ENCODE data around the gene SPINK9. TPM values are rescaled to one million over a fixed set of nuclear protein-coding genes. Genes with fewer than 3 reads are reported as not detected.
A peak's percentile ranks its signal among the peaks of the same experiment; 100 is the strongest.

SPINK9 gene
- total and polyA plus RNA-seq, 4 experiments from 2014 or later: not detected

DNA sequence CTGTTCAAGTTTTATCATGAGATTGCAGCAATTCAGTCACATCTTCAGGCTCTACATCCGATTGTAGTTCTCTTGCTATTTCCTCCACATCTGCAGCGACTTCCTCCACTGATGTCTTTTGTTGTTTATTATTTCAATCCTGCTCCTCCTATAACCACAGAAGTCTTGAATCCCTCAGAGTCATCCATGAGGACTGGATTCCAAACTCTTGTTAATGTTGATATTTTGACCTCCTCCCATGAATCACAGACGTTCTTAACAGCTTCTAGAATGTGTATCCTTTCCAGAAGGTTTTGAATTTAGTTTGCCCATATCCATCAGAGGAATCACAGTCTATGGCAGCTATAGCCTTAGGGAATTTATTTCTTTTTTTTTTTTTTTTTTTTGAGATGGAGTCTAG is 52.0 kb downstream of the SPINK9 start:
- CTCF ChIA-PET (ENCODE audit: partially characterized antibody): no interaction called here
- intact Hi-C loops (cut with micrococcal nuclease): loop anchor here (10.0 kb wide), 1 partner anchor 957 kb away; the partner anchor contains the start of gene GRPEL2
- peak overlapping the region in 1 of 8 donors; percentile 31 for H3K4me3 Mint-ChIP-seq

GRCh38 chr5:148388696-148389095 is 53.3 kb downstream of the SPINK9 start:
- no peaks in the 10 kb centered on the region for H3K27me3 Mint-ChIP-seq
- no peak overlapping the region for H3K4me3 Mint-ChIP-seq
- ChIA-PET CTCF (ENCODE audit: partially characterized antibody) (no interaction called here), POLR2A (ENCODE audit: partially characterized antibody) (interaction anchor here (0.5 kb wide), 1 partner anchor 30 kb away, joined by 3 read pairs; no protein-coding TSS in a partner anchor)
- Histone ChIP-seq H3K36me3 (ENCODE audit: insufficient read depth, low read length) (no peaks in the 10 kb centered on the region), H3K4me3 (ENCODE audit: low read length in 2 of 2) (no peak overlapping the region), H3K27me3 (ENCODE audit: insufficient read depth, low read length) (no peaks in the 10 kb centered on the region), H3K9me3 (ENCODE audit: control insufficient read depth in 1 of 2, low read length in 2 of 2) (no peaks in the 10 kb centered on the region), H3K27ac (ENCODE audit: low read depth, low read length) (no peak overlapping the region), H3K4me1 (ENCODE audit: insufficient read depth, low read length) (peaks cover 64% of the 10 kb centered on the region)
- peaks cover 20 to 39% of the 10 kb centered on the region in 2 donors for H3K36me3 Mint-ChIP-seq
- peak overlapping the region in 1 of 7 donors; percentile 65 for H3K27ac Mint-ChIP-seq
- intact Hi-C loops (cut with micrococcal nuclease): loop anchor here (10.0 kb wide), 1 partner anchor 956 kb away; the partner anchor contains the start of gene GRPEL2
- H3K9me3 Mint-ChIP-seq: no peaks in the 10 kb centered on the region
- DNase-seq: no peak
- peaks cover 61 to 86% (median 75%) of the 10 kb centered on the region in 4 donors for H3K4me1 Mint-ChIP-seq

More for the DNA sequence above, 52.0 kb downstream of the SPINK9 start:
- peak overlapping the region in 5 of 7 donors; percentile 23 to 90 (median 77) for H3K27ac Mint-ChIP-seq
- H3K4me3 ChIP-seq (ENCODE audit: low read length in 2 of 2): no peak overlapping the region
- peaks cover 16 to 32% of the 10 kb centered on the region in 2 donors for H3K36me3 Mint-ChIP-seq
- no peaks in the 10 kb centered on the region for H3K36me3 ChIP-seq (ENCODE audit: insufficient read depth, low read length)
- no peaks in the 10 kb centered on the region for H3K27me3 ChIP-seq (ENCODE audit: insufficient read depth, low read length)
- H3K27me3 Mint-ChIP-seq: no peaks in the 10 kb centered on the region
- no peak for DNase-seq
- H3K27ac ChIP-seq (ENCODE audit: low read depth, low read length): no peak overlapping the region
- POLR2A ChIA-PET (ENCODE audit: partially characterized antibody): no interaction called here
- no peaks in the 10 kb centered on the region for H3K9me3 Mint-ChIP-seq
- no peaks in the 10 kb centered on the region for H3K9me3 ChIP-seq (ENCODE audit: control insufficient read depth in 1 of 2, low read length in 2 of 2)
- peaks cover 56 to 83% (median 70%) of the 10 kb centered on the region in 4 donors for H3K4me1 Mint-ChIP-seq
- peaks cover 63% of the 10 kb centered on the region for H3K4me1 ChIP-seq (ENCODE audit: insufficient read depth, low read length)

Other genes starting within 250 kb of the SPINK9 start
- not detected for gene SPINK14, start 167.0 kb upstream of the SPINK9 start, total RNA-seq
- not detected for gene SPINK14, start 167.0 kb upstream of the SPINK9 start, polyA plus RNA-seq
- gene SPINK6, start 132.5 kb upstream of the SPINK9 start, total RNA-seq: not detected
- not detected for gene SPINK6, start 132.5 kb upstream of the SPINK9 start, polyA plus RNA-seq
- gene MARCOL, start 97.0 kb upstream of the SPINK9 start, total RNA-seq: not detected
- not detected for gene MARCOL, start 97.0 kb upstream of the SPINK9 start, polyA plus RNA-seq
- not detected for gene SPINK13, start 66.8 kb upstream of the SPINK9 start, total RNA-seq
- not detected for gene SPINK13, start 66.8 kb upstream of the SPINK9 start, polyA plus RNA-seq
- gene SPINK7, start 23.1 kb upstream of the SPINK9 start, total RNA-seq: not detected
- gene SPINK7, start 23.1 kb upstream of the SPINK9 start, polyA plus RNA-seq: not detected
- gene FBXO38, start 48.4 kb downstream of the SPINK9 start, total RNA-seq: 10 to 100 TPM; 77.3 to 78.3 TPM
- 10 to 100 TPM in 1 of 2 donors, 1 to 10 TPM in 1; 7.6 to 24.3 TPM for gene FBXO38, start 48.4 kb downstream of the SPINK9 start, polyA plus RNA-seq

Data from CD4-positive, alpha-beta memory T cell (primary cell).